Renal cortical epithelial cell (primary cell): ENCODE measurements around the gene AFF3. TPM values are rescaled to one million over a fixed set of nuclear protein-coding genes. Genes with fewer than 3 reads are reported as not detected.

ENCODE experiments used
- DNase-seq: peaks from one replicate; pipeline ENCODE4 v3.0.0-alpha.2; 2011; ENCODE audit warnings: low read depth
- total RNA-seq: library from RNA; depleted of rRNA; stranded (reverse); fragments of >200 nt; gene quantifications from 2 replicates; pipeline ENCODE4 v1.2.3, GENCODE V29; 2014

The AFF3 gene
- total RNA-seq, 1 donor from 2014 or later: 0.10 TPM

DNA sequence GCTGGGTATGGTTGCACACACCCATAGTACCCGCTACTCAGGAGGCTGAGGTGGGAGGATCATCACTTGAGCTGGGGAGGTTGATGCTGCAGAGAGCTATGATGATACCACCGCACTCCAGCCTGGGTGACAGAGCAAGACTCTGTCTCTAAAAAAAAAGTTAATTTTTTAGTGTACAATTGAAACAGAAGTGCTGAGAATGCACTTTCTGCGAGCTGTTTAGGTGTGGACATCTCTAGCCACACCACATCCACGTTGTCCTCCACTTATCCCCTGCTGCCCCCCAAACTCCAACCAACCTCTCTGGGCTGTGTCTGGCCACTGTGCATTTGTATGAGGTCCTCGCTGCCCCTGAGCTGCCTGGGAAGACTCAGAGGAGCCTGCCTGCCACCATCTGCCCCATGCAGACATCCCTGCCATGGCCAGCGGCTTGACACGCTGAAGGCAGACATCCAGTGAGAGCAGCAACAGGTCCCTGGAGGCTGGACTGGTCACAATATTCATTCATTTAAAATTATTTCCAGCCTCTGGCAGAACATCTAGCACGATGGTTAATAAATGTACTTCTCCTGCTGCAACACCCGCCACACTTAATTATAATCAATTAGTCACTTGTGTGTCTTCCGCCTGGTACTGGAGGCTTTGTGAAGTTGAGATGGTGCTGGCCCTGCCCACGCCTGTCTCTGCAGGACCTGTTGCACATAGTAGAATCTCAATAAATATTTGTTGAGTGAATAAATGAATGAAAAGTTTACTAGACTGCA lies 3.7 kb upstream of the AFF3 start:
- no peak for DNase-seq

DNA sequence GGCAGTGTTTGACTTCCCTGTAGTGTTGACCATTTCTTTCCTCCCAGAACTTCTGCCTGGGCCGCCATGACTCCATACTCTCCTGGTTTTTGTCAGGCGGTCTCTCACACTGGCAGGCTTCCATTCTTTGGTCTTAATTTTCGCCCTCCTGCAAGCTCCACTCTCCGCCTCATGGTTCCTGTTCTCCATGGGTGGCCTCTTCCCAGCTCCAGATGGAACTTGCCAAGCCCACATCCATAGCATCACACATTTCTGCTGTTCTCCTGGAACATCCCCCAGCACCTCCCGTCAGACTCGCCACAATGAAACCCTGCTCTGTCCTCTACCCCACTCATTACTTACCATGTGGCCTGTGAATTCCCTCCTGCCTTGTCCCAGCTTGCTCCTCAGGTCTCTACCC lies 896 bp upstream of the AFF3 start:
- DNase-seq: no peak

DNA sequence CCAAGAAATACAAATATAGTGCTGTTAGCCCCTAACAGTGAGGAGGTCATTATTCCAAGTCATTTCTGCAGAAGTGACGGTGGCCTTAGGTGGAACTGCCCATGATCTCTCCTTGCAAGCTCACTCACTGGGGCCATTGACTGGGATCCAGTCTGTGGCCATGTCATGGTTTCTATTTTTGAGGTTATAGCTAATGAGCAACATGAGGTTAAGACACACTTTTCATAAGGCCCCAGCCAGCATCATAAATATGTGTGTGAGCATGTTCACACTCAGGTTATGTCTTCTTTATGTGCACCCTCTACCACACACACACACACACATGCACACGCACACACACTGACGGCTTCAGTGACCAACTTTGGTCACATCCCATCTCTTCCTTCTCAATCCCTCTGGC lies 484 bp downstream of the AFF3 start:
- DNase-seq: no peak

DNA sequence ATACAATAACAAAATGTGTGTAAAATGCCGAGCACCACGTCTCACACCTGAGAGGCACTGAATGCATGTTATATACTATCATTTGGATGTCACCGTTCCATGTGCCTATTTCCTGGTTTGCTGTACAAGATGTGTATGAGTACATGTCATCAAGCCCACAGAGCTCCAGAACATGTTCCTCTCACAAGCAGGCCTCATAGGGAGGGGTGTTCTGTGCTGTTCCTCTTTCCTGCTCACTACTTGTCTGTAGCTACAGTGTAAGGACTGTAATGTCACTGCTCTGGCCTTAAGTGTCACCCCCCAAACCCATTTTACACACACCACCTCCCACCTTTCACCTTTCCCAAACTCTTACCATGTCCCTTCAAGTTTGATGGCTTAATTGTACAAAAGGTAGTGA lies 1.8 kb downstream of the AFF3 start:
- DNase-seq: no peak

DNA sequence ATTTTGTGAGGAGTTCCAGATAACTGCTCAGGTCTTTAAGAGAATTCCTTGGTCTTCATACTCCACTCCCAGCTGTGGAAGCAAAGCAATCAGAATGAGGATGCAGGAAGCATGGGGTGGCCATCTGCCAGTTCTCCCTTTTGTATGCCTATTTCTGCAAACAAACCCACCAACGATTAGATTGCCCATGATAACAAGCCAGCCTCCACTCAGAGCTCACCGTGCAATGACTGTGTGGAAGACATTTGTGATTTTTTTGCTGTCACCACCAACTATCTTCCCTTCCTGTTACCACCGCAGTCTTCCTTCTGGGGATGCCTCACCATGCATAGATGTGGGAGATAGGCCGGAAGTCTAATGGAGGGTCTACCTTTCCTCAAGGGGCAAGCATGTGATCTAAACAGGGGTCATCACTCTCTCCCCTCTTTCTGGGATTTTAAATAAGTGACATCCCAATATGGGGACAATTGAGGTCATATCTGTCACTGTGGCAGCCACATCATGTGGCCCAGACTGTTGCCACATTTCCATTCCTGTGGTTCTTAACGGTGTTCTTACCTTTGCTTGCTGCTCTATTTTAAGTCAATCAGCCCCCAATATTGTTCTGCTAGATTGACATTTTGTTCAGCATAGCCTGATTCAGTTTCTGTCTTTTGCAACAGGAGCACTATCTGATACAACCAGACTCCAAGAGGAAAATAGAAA lies 4.4 kb downstream of the AFF3 start:
- no peak for DNase-seq

DNA sequence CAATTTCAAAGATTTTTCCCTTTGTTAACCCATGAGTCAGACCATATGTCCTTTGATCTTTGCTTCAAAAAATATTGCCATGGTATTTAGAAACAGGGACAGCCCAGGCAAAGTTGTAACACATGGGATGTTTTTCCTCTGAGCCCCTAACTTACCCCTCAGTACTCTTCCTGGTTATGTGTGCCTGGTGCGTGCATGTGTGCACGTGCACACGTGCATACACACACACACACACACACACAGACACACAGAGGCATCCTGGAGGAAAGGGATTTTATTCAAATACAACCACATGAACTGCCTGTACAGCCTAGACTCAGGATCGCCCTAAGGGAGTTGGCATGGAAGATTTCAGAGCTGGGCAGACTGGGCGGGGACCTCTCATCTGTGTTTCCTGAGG lies 5.1 kb downstream of the AFF3 start:
- DNase-seq: no peak

DNA sequence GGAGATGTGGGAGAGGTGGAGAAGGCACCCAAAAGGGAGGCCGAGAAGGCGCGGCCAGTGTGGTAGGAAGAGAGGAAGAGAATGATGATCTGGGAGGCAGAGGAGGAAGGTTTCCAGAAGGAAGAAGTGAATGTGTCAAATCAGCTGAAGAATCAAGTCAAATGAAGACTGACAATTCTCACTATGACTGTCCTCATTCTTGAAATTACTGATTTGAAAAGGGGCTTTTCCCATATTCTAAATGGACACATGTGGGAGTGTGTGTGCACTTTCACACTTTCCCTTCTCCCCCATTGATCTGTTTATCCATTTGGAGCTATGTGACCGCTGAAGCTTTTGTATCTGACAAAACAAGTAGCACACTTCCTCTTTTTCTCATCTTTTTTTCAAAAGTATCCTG lies 6.1 kb downstream of the AFF3 start:
- no peak for DNase-seq

DNA sequence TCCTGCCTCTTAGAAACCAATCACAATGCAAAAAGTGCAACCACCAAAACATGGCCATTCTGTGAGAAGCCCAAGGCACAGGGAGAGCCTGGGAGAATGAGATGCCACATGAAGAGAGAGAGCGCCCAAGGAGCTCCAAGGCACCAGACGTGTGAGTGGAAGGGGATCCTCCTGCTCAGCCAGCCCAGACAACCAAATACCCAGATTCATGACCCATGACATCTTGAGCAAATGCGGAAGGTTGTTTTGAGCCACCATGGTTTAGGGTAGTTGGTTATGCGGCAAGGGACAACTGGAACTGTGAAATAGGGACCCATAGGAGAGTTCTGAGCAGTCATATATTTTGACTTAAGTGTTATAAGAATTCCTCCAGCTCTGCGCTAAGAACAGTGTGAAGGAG lies 7.0 kb downstream of the AFF3 start:
- DNase-seq: no peak

DNA sequence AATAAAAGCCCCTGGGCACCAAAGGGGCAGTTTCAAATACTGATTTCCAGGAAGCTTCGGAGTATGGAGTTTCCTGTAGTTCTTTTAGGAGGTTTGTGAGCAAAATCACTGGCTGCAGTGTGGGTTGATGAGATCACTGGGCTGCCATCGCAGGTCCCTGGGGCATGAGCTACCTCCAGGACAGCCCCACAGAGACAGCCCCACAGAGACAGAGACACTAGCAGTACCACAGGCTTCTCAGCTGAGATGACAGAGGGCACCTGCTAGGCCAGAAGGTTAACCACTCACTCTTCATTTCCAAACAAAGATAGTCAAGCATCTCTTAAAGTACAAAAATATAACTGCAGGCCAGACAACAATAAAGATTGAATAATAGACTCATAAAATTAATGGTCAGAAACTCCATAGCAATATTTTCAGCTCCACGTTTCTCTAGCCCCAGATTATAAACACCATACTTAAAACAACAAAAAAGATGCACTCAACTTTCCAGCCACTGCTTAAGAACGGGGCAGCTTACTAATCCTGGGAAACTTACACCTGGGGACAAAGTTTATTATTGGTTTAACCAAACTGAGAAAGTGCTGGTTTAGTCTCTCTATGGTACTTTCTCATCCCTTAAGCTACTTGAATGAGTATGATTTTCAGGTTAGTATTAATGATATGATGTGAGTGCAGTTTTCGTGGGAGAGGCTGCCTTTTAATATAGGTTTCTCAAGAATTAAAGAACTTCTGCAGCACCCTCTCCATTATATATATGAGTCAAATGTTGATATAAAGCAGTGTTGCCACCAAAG lies 11.6 kb downstream of the AFF3 start:
- no peak for DNase-seq

DNA sequence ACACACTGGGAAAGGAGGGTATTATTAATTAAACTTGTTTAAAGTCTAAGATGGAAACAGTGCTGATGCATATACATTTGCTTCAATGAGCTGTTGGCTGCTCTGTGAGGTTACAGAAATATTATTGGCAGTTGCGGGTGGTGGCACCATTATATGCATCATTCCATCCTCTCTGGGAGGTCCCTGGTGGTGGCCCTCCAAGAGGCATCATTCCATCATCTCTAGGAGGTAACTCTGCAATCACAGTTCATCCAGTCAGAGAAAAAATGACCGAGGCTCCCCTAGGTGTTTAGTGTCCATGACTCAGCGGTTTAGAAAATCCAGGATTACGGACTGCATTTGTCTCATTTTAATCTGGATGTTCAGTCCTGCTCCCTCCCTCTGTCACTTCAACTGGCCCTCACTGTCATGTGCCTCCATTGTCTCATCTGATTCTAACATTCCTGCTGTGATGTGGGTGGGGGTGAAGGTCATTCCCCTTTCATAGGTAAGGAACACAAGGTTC lies 15.4 kb downstream of the AFF3 start:
- no peak for DNase-seq

DNA sequence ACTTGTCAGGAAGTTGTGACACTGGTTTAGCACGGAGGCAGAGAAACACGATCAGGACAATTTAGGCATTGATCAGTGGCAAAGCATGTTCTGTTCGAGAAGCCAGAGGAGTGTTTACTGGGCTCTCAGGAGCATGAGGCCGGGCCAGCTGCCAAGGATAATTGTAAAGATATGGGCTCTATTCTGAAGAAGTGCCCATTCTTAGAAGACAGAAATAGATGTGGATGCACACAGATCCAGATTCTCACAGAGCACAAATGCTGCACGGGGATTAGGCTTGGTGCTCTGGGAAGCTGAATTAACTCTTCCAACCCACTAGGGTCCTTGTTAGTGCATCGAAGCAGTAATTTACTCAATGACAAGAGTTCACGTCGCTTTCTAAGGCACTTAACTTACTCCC lies 16.2 kb downstream of the AFF3 start:
- no peak for DNase-seq

DNA sequence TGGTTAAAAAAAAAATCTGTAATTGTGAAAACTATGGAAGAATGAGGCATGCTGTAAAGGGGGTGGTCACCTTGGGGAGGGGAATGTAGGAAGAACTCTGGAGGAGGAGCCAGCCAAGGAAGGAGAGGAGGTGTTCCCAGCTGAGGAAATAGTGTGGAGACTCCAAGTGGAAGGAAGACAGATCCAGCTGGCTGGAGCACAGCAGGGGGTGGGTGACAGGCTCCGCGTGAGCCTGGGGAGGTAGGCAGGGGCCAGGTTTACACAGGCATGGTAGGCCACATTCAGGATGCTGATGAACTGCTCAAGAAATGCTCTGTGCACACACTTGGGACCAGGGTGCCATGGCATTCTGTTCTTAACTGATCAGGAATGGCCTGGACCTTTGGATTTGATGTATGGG lies 16.8 kb downstream of the AFF3 start:
- DNase-seq: no peak

DNA sequence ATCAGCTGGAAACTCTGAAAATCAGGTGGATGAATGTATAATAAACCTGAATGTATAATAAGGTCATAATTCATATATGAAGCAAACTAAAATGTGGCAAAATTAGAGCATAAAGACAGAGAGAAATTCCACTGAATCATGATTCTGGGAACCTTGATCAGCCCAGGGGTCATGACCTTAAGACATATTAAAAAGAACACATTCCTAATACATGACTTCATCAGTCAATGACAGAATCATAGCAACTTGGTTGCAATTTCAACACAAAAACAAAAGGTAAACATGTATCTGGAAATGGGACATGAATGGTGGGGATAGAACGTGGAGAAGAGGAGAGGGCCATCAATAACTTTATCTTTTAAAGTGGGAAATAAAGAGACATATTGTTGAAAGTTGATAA lies 17.6 kb downstream of the AFF3 start:
- peak; percentile 74 for DNase-seq

DNA sequence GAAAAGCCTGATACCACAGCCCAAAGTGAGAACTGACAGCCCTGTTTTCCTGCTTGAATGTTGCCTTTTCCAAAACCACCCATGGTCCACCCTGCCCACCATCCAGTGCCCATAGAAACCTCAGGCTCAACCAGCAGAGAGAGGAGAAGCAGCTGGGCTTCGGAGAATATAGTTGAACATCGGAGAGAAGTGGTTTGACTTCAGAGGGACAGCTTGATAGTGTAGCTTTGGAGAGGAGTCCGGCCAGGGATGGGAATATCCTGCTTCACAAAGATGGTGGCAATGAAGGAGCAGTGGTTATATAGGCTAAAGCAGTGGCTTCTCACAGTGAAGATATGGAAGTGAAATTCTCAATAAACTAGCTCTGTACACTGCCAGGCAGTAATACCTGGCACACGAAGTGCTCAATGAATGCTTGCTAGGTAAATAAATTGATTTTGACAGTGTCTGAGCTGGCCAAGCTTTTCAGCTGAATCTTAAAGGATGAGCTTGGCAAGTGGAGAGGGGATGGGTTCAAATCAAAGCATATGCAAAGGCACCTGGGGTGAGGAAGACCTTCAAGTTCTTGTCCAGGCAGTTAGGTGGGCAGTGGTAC lies 21.2 kb downstream of the AFF3 start:
- no peak for DNase-seq

DNA sequence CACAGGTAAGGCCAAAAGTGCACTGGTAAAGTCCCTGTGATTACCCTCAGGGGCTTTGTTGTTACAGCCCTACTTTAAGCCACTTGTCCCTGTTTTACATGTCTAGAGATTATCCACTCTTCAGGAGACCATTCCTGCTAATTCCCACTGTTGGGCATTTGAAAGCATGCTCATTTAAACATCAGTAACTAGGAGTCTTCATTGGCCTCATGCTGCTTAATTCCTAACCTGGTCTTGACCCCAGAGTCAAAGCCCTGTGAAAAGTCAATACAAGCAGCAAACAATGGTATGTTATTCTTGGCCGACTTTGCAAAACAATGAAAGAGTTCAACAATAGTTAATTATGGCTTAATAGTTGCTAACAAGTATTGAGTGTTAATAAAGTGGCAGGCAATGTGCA lies 23.2 kb downstream of the AFF3 start:
- peak; percentile 71 for DNase-seq

DNA sequence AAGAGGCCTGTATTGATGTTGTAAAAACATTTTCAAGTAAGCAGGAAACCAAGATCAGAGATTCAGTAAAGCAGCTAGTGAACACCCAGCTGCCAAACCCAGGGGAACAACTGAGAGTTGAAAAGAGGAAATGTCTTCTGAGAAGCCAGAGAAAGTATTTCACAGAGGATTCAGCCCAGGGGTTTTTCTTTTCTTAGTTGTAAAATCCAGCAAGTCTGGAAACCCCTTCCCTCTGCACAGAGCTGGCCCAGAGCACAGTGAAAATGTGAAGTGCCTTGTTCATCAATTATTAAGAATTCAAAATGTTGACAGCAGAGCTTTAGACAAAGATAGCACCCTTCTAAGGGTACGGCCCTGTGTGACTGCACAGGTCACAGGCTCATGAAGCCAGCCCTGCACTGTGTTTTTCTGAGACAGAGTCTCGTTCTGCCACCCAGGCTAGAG lies 28.4 kb downstream of the AFF3 start:
- DNase-seq: no peak

DNA sequence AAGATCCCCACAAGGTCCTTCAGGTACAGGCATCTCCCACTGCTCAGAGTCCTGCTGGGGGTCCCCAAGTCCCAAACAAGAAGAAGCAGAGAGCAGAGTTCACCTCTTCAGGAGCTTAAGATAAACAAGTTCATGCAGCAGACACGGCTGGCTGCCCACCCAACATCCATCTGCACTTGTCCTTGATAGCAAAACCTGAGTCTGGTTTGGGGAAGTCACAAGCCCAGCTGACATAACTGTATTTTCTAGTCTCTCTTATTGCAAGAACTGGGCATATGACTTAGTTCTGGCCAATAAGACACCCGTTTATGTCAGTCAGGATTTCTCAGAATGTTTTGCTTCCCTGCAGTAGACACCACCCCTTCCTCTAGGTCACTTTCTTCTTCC lies 31.8 kb downstream of the AFF3 start:
- no peak for DNase-seq

DNA sequence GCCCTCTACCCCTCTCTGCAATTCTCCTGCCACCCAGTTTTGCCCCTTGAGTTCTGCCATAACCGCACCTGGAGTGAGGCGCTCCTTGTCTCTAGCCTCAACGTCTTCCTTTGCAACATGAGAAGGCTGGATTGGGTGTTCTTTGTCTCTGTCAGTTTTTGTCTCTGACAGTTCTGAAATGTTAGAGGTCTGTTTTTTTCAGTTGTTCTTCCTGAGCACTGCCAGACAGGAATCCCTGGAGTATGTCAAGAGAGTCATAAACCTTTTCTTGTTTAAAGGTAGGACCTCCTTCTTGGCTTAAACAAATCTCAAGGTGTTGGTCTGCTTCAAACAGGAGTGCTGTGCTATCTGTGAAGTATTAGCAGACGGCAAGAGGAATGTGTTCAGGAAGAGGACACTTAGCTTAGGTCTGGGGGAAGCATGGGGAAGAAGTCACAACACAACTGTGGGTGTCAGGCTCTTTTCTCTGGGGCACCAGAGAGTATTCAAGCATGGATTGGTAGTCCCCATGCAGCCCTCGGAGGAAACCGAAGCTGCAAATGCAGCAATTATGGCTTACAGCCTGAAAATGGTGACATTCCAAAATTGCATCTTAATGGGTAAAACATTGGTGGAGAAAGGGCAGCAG lies 32.3 kb downstream of the AFF3 start:
- no peak for DNase-seq

DNA sequence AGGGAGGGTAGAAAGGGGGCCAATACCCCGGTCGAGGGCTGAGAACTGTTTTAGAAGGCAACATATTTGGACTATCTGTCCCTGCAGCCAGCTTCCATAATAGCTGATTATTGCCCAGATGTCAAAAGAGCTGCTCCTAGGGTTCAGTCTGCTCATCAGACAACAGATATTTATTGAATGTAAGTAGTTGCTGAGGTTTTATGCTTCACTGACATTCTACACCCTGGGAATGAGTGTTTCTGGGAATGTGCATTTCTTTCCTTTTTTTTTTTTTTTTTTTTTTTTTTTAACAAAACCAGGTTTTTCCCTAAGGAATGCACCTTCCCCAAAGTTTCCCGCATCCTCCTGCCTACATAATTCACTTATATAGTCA lies 33.8 kb downstream of the AFF3 start:
- DNase-seq: peak; percentile 69

DNA sequence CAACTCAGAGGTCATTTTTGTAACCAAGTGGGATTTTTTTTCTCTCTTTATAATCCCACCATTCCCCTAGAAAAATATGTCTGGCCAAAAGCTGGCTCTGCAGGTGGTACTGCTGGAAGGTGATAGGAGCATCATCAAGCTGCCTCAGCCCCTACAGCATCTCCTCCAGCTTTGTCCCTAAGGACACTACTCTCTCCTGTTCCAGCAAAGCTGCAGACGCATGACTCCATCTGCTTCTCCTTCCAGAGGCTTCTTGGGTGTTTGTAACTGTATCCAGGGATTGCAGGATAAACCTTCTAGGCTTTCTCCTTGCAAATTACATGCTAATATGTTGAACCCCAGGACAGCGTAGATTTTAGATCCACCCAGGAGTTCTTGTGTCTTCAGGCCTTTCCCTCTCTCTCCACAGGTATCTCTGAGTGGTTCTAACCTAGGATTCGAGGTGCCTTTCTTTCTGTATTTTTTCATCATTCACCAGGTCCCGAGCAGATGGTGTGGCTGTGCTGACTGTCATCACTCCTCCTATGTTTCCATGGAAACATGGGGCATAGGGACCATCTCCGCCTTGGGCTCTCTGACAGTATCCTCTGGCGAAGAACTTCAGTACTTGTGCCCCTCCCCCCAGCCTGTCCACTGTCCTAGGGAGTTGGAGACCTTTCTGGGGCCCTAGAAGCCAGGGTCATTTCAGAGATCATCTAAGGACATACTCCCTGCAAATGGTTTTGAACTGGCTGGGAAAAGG lies 34.3 kb downstream of the AFF3 start:
- no peak for DNase-seq

DNA sequence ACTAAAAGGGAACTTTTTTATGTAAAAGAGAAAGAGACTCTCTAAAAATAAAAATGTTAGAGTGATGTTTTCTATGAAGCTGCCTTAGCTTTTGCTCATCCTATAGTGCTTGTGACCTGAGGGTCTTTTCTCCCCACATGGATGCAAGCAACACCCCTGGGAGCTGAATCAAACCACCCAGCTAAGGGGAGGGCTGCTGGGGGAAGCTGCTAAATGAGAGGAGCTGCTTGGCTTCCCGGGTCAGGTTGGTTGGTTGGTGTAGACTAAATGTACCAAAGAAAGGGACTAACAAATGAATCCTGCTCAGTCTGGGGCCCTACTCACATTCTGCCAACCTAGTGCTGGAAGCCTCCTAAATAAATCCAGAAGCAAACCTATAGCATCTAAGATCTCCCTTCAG lies 35.0 kb downstream of the AFF3 start:
- no peak for DNase-seq
